ENCODE results near the gene CXorf38.
"Not testable (repeated sequence)": the region's sequence is repeated elsewhere in the genome, so short reads cannot be mapped to it uniquely, and the experiment has no call there.

Gene CXorf38

GRCh38 chrX:40625294-40625693 is 22.1 kb downstream of the CXorf38 start:
- DNase-seq = no peak

DNA sequence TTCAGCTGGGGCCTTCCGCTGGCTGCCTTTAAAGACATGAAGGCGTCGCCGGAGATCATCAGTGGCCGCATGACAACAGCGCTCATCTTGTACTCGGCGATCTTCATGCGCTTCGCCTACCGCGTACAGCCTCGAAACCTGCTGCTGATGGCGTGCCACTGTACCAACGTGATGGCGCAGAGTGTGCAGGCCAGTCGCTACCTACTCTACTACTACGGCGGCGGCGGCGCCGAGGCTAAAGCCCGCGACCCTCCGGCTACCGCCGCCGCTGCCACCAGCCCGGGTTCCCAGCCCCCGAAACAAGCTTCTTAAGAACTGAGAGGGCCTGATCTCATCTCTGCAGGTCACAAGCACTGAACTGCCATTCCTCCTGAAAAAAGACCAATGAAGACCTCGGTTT is 23.7 kb downstream of the CXorf38 start:
- no peak for DNase-seq

GRCh38 chrX:40623139-40623536 is 24.2 kb downstream of the CXorf38 start, which contains the start of gene MPC1L:
TSS of gene MPC1L (plus strand) at chrX:40623428. CDS start at chrX:40623566, 138 bp downstream.
- DNase-seq = no peak

DNA sequence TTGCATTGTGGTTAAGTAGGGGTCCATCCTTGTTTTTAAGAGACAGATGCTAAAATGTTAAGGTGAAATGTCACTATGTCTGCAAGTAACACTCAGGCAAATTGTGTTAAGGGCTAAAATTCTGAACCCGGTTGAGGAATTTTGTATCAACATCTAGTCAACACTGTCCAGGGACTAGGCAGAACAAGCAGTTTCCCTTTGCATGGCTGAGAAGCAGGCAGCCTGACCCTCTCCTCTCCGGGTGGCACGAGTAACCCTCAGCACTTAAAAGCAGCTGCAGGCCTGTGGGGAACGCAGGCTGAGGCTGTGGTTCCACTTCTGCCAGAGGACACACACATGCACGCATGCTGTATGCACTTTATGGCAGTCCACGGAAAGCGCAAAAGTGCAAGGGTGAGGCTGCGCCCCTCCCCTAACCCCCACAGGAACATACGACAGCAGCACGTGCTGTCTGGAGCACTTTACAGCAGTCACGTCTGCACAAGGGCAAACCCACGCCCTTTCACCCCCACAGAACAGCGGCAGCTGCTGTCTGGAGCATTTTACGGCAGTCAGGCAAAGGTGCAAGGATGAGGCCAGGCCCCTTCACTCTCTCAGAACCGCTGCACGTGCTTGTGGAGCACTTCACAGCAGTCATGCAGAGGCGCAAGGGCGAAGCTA is 24.8 kb downstream of the CXorf38 start:
- no peak for DNase-seq

GRCh38 chrX:40617566-40617965 is 29.8 kb downstream of the CXorf38 start:
- no peak for DNase-seq

DNA sequence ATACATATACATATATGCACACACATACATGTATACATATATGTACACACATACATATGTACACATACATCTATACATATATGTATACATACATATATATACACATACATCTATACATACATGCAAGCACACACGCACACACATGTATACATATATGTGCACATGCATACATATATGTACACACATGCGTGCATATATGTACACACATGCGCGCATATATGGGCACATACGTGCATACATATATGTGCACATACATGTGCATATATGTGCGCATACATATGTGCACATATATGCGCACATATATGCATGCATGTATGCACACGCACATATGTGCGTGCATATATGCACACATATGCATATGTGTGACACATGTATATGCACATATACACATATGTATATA is 31.4 kb downstream of the CXorf38 start:
- no peak for DNase-seq

GRCh38 chrX:40612511-40612910 is 34.9 kb downstream of the CXorf38 start:
- no peak for DNase-seq

DNA sequence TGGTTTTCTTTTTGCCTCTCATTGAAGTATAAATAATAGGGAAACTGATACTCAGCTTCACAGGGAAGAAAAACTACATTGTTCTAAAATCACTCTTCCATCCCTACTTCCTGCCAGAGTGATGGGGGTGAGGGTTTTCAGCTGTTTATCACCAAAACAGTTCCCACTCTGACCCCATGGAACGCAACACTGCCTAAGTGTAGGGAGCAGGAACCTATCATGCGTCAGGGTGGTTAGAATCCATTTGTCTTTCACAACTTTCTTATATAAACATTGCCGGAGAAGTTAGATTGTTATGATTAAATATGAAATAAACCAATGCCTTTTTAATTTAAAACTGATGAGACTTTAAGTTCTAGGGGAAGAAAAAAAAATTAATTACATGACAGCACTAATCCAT is 40.0 kb downstream of the CXorf38 start:
- no peak for DNase-seq

- no peak for DNase-seq
Observed at GRCh38 chrX:40603446-40603845, 43.9 kb downstream of the CXorf38 start.

- peak; percentile 41 for DNase-seq
Observed at GRCh38 chrX:40589616-40590321, 57.6 kb downstream of the CXorf38 start.

GRCh38 chrX:40587623-40588022 is 59.7 kb downstream of the CXorf38 start:
- not testable (repeated sequence) for DNase-seq

- no peak for DNase-seq
Observed at GRCh38 chrX:40582811-40583210, 64.5 kb downstream of the CXorf38 start.

GRCh38 chrX:40582178-40582577 is 65.2 kb downstream of the CXorf38 start:
- not testable (repeated sequence) for DNase-seq

GRCh38 chrX:40581336-40581920 is 65.9 kb downstream of the CXorf38 start:
- DNase-seq = peak; percentile 35

DNA sequence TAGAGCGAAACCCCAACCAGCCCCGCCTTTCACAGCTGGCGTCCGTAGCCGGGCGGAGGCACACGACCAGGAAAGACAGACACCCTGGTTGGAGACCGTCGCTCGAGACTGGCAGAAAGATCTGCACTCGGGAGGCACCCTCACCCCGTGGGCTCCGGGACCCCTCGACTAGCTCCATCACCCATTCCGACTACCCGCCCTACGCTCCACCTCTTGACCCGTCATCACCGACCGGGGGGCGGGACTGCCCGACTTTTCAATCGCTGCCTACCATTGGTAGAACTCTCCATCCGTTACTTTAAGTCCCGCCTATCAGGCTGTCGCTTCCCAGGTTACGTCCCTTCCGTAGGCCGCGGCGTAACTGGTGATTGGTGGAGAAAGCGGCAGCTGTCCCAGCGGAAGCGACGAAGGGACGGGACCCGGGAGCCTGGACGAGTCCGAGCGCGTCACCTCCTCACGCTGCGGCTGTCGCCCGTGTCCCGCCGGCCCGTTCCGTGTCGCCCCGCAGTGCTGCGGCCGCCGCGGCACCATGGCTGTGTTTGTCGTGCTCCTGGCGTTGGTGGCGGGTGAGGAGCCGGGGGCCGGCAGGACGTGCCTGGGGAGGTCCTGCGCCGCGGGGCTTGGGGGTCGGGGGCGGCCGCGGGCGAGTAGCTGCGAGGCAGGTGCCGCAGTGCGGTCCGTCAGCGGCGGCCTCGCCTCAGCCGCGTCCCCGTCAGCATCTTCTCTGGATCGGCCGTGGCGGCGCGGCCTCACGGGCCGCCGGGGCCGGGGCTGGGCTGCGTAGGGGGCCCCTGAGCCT is 66.6 kb downstream of the CXorf38 start, which contains the start of gene ATP6AP2:
Gene ATP6AP2 (plus strand): TSS at position 434 of the 799 bp plus-strand sequence. CDS start 96 bp downstream, at position 530.
- DNase-seq = peak; percentile 94

DNA sequence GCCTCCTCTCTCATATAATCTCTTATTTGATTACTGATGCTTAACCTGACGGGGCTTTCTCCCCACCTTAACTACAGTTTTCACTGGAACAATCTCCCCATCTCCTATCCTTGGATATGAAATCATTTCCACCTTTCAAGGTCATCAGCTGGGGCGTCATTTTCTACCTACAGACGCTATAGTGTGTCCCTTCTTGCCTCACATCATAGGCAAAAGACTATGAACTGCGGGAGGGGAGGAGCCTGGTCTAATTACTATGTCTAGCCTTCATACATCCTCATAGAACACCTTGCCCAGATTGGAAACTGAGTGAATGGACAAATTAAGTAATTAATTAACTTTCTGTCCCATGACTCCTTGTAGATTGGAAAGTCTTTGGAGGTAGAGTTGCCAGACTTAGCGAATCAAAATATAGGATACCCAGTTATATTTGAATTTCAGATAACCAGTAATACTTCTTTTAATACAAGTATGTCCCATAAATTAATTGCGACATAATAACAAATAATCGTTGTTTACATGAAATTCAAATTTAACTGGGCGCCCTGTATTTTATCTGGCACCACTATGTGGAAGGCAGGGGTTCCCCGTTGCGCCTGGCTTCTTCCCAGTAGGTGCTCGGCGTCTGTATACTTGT is 67.3 kb downstream of the CXorf38 start:
- DNase-seq = no peak

DNA sequence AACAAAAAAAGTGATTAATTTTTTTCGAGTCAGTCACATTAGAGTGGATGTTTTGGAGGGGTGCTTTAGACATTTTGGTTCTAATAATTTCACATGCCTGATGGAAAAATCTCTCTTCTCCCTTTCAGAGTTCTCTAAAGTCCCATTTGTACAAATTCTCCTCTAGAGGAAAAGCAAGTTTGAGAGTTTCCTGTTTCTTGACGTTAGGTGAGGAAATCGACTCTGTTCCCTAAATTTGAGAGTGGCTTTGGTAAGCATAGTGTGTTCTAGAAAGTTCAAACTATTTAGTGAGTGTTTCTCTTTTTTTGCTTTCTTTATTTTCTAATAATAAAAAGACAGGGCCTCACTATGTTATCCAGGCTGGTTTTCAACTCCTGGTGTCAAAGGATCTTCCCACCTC is 68.2 kb downstream of the CXorf38 start:
- DNase-seq = no peak

- DNase-seq = no peak
Observed at GRCh38 chrX:40578039-40578695, 69.2 kb downstream of the CXorf38 start.
